H9 (cell line): ENCODE data around the gene MOB1B. TPM values are rescaled to one million over a fixed set of nuclear protein-coding genes. Genes with fewer than 3 reads are reported as not detected.

Experiments
- DNase-seq: peaks from one replicate; pipeline ENCODE4 v3.0.0-alpha.2; 2017
- H2AFZ ChIP-seq: one replicate; pipeline ENCODE4 v1.6.1; 2013; ENCODE audit warnings: mild to moderate bottlenecking, low read length, control low read depth, moderate library complexity
- H2AK5ac ChIP-seq: 2 replicates; pipeline ENCODE4 v1.6.1; 2013; ENCODE audit warnings: low read length, control low read depth, mixed read lengths; ENCODE audit not compliant: insufficient read length
- H2BK120ac ChIP-seq: one replicate; pipeline ENCODE4 v1.6.1; 2013; ENCODE audit warnings: low read depth, mild to moderate bottlenecking, low read length, control low read depth, inconsistent platforms; ENCODE audit not compliant: poor library complexity, severe bottlenecking
- H2BK12ac ChIP-seq: 2 replicates; pipeline ENCODE4 v1.6.1; 2013; ENCODE audit warnings: low read length, control low read depth, mixed read lengths, low read depth; ENCODE audit not compliant: insufficient read length
- H2BK15ac ChIP-seq: 2 replicates; pipeline ENCODE4 v1.6.1; 2013; ENCODE audit warnings: low read depth, low read length, control low read depth
- H2BK20ac ChIP-seq: one replicate; pipeline ENCODE4 v1.6.1; 2013; ENCODE audit warnings: low read depth, mild to moderate bottlenecking, low read length, control low read depth, inconsistent platforms; ENCODE audit not compliant: poor library complexity, severe bottlenecking
- H2BK5ac ChIP-seq: 2 replicates; pipeline ENCODE4 v1.6.1; 2013; ENCODE audit warnings: low read length, control low read depth, mixed read lengths; ENCODE audit not compliant: insufficient read length
- H3K14ac ChIP-seq: 2 replicates; pipeline ENCODE4 v1.6.1; 2013; ENCODE audit warnings: low read length, control low read depth; ENCODE audit not compliant: insufficient read depth
- H3K18ac ChIP-seq: 2 replicates; pipeline ENCODE4 v1.6.1; 2013; ENCODE audit warnings: low read depth, mild to moderate bottlenecking, mixed read lengths, low read length, control low read depth; ENCODE audit not compliant: insufficient read length
- H3K23ac ChIP-seq: 2 replicates; pipeline ENCODE4 v1.6.1; 2013; ENCODE audit warnings: low read length, control low read depth, mixed read lengths, low read depth; ENCODE audit not compliant: insufficient read length
- H3K23me2 ChIP-seq: 2 replicates; pipeline ENCODE4 v1.6.1; 2013; ENCODE audit warnings: low read depth, mild to moderate bottlenecking, mixed read lengths, low read length, control low read depth; ENCODE audit not compliant: insufficient read length, poor library complexity, severe bottlenecking
- H3K27ac ChIP-seq: 2 replicates; pipeline ENCODE4 v1.5.1; 2013; ENCODE audit warnings: low read length, control low read depth, mixed read lengths, low read depth; ENCODE audit not compliant: insufficient read length
- H3K27me3 ChIP-seq: 2 replicates; pipeline ENCODE4 v1.6.1; 2013; ENCODE audit warnings: low read length, control low read depth, inconsistent platforms; ENCODE audit not compliant: insufficient read depth
- H3K4ac ChIP-seq: 2 replicates; pipeline ENCODE4 v1.6.1; 2013; ENCODE audit warnings: low read depth, mild to moderate bottlenecking, control low read depth, inconsistent platforms, low read length, moderate library complexity
- H3K4me1 ChIP-seq: 2 replicates; pipeline ENCODE4 v1.6.1; 2013; ENCODE audit warnings: low read length, control low read depth, inconsistent platforms; ENCODE audit not compliant: insufficient read depth
- H3K4me2 ChIP-seq: 2 replicates; pipeline ENCODE4 v1.6.1; 2013; ENCODE audit warnings: low read length, control low read depth, mixed read lengths; ENCODE audit not compliant: insufficient read length, insufficient read depth
- H3K56ac ChIP-seq: 2 replicates; pipeline ENCODE4 v1.6.1; 2013; ENCODE audit warnings: low read depth, mild to moderate bottlenecking, mixed read lengths, low read length, control low read depth; ENCODE audit not compliant: insufficient read length
- H3K79me1 ChIP-seq: 2 replicates; pipeline ENCODE4 v1.6.1; 2013; ENCODE audit warnings: low read depth, mild to moderate bottlenecking, moderate library complexity, low read length, control low read depth, inconsistent platforms; ENCODE audit not compliant: insufficient read depth, poor library complexity, severe bottlenecking
- H3K79me2 ChIP-seq: 2 replicates; pipeline ENCODE4 v1.6.1; 2013; ENCODE audit warnings: low read length, control low read depth, inconsistent platforms; ENCODE audit not compliant: insufficient read depth
- H3K9ac ChIP-seq: 2 replicates; pipeline ENCODE4 v1.6.1; 2013; ENCODE audit warnings: low read length, control low read depth, mixed read lengths; ENCODE audit not compliant: insufficient read length; ENCODE audit errors: extremely low read depth
- H3K9me3 ChIP-seq: one replicate; pipeline ENCODE4 v1.6.1; 2013; ENCODE audit warnings: low read depth, low read length, inconsistent platforms; ENCODE audit not compliant: control insufficient read depth
- H3T11ph ChIP-seq: one replicate; pipeline ENCODE4 v1.6.1; 2013; ENCODE audit warnings: mild to moderate bottlenecking, low read length, control low read depth, inconsistent platforms
- H4K20me1 ChIP-seq: one replicate; pipeline ENCODE4 v1.6.1; 2013; ENCODE audit not compliant: control insufficient read depth, insufficient read length, insufficient read depth
- H4K5ac ChIP-seq: 2 replicates; pipeline ENCODE4 v1.6.1; 2013; ENCODE audit warnings: low read depth, mild to moderate bottlenecking, mixed read lengths, low read length, control low read depth; ENCODE audit not compliant: insufficient read length
- H4K8ac ChIP-seq: replicated peaks from 2 replicates; pipeline ENCODE4 v1.6.1; 2013; ENCODE audit warnings: low read length, control low read depth, mixed read lengths, low read depth; ENCODE audit not compliant: insufficient read length
- H4K91ac ChIP-seq: 2 replicates; pipeline ENCODE4 v1.6.1; 2013; ENCODE audit warnings: low read depth, mild to moderate bottlenecking, moderate library complexity, mixed read lengths, low read length, control low read depth; ENCODE audit not compliant: insufficient read length
- H3K27ac Mint-ChIP-seq, 3 experiments: 2 replicates in 2 of 3; 3 replicates in 1 of 3; pipeline ENCODE4 v1.8.0; 2020 to 2021; ENCODE audit warnings: mixed read lengths in 3 of 3, mild to moderate bottlenecking in 1 of 3, moderate library complexity in 1 of 3
- H3K27me3 Mint-ChIP-seq: 2 replicates; pipeline ENCODE4 v1.8.0; 2021; ENCODE audit warnings: low read depth, mild to moderate bottlenecking, moderate library complexity, mixed read lengths
- H3K36me3 Mint-ChIP-seq, 3 experiments: 2 replicates in 2 of 3; 3 replicates in 1 of 3; pipeline ENCODE4 v1.8.0; 2020 to 2021; ENCODE audit warnings: low read depth in 3 of 3, mixed read lengths in 3 of 3; ENCODE audit not compliant: insufficient read depth in 1 of 3
- H3K4me1 Mint-ChIP-seq, 2 experiments: 2 replicates each; pipeline ENCODE4 v1.8.0; 2020; ENCODE audit warnings: mixed read lengths in 2 of 2
- H3K4me3 Mint-ChIP-seq, 2 experiments: 2 replicates in 1 of 2; 3 replicates in 1 of 2; pipeline ENCODE4 v1.8.0; 2020 to 2021; ENCODE audit warnings: mild to moderate bottlenecking in 2 of 2, mixed read lengths in 2 of 2, moderate library complexity in 1 of 2
- H3K9me3 Mint-ChIP-seq, 2 experiments: 2 replicates in 1 of 2; 3 replicates in 1 of 2; pipeline ENCODE4 v1.8.0; 2020; ENCODE audit warnings: mild to moderate bottlenecking in 2 of 2, mixed read lengths in 2 of 2, moderate library complexity in 1 of 2
- total RNA-seq: library from RNA; stranded (reverse); gene quantifications from 2 replicates; pipeline ENCODE4 v1.2.1, GENCODE V29; 2021
- TF ChIP-seq, protein P1 (sequence below): fragments of 200-600 bp; sonication (generic); conservative IDR thresholded peaks from 3 replicates; pipeline ENCODE4 v1.8.0; 2021; ENCODE audit warnings: antibody characterized with exemption, mild to moderate bottlenecking

MOB1B gene
- total RNA-seq, 1 experiment from 2014 or later = 30.3 TPM

DNA sequence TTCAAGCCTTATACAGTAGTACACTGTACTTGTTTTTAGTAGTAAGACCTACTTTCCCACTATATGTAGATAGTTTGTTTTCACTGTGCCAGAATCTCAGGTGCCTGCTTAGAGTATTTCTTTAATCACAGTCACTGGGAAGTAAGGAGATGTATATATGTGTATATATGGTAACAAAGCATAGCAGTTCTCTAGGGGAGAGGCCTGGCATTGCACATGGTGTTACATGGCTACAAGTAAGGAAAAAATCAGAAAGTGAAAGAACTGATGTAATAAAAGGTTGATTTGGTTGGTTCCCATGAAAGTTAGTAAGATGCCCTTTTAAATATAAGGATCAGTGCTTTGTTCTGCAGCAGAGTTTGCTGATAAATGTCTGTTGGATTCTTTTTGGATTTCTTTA lies 81.9 kb downstream of the MOB1B start:
- H4K5ac ChIP-seq = no peak overlapping the region
- H3K79me2 ChIP-seq = no peaks in the 10 kb centered on the region
- H3K9ac ChIP-seq = no peak overlapping the region
- Mint-ChIP-seq H3K27me3 (no peaks in the 10 kb centered on the region), H3K4me3 (no peak overlapping the region), H3K9me3 (no peaks in the 10 kb centered on the region), H3K36me3 (no peaks in the 10 kb centered on the region), H3K4me1 (no peaks in the 10 kb centered on the region), H3K27ac (no peak overlapping the region)
- H4K91ac ChIP-seq = no peak overlapping the region
- H2AK5ac ChIP-seq = no peak overlapping the region
- H2AFZ ChIP-seq = no peak overlapping the region
- H4K8ac ChIP-seq = no peak overlapping the region
- no peaks in the 10 kb centered on the region for H3K27me3 ChIP-seq
- no peak overlapping the region for H3K14ac ChIP-seq
- H3K56ac ChIP-seq = no peak overlapping the region
- H2BK120ac ChIP-seq = no peak overlapping the region
- H3K18ac ChIP-seq = no peak overlapping the region
- H3K27ac ChIP-seq = no peak overlapping the region
- H3K4me2 ChIP-seq = no peak overlapping the region
- H3T11ph ChIP-seq = no peak overlapping the region
- H2BK12ac ChIP-seq = no peak overlapping the region
- TF ChIP-seq, protein P1, sequence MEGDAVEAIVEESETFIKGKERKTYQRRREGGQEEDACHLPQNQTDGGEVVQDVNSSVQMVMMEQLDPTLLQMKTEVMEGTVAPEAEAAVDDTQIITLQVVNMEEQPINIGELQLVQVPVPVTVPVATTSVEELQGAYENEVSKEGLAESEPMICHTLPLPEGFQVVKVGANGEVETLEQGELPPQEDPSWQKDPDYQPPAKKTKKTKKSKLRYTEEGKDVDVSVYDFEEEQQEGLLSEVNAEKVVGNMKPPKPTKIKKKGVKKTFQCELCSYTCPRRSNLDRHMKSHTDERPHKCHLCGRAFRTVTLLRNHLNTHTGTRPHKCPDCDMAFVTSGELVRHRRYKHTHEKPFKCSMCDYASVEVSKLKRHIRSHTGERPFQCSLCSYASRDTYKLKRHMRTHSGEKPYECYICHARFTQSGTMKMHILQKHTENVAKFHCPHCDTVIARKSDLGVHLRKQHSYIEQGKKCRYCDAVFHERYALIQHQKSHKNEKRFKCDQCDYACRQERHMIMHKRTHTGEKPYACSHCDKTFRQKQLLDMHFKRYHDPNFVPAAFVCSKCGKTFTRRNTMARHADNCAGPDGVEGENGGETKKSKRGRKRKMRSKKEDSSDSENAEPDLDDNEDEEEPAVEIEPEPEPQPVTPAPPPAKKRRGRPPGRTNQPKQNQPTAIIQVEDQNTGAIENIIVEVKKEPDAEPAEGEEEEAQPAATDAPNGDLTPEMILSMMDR = no peak
- no peaks in the 10 kb centered on the region for H3K23me2 ChIP-seq
- H4K20me1 ChIP-seq = no peaks in the 10 kb centered on the region
- no peaks in the 10 kb centered on the region for H3K9me3 ChIP-seq
- no peaks in the 10 kb centered on the region for H3K79me1 ChIP-seq
- H3K4me1 ChIP-seq = peaks cover 3% of the 10 kb centered on the region; the same call in 1 of the 2 replicates
- H3K4ac ChIP-seq = no peak overlapping the region
- no peak overlapping the region for H2BK5ac ChIP-seq
- no peak for DNase-seq
- H2BK20ac ChIP-seq = no peak overlapping the region
- H2BK15ac ChIP-seq = no peak overlapping the region
- H3K23ac ChIP-seq = no peak overlapping the region
